ENCODE measurements around the gene WDFY4.

WDFY4 gene

DNA sequence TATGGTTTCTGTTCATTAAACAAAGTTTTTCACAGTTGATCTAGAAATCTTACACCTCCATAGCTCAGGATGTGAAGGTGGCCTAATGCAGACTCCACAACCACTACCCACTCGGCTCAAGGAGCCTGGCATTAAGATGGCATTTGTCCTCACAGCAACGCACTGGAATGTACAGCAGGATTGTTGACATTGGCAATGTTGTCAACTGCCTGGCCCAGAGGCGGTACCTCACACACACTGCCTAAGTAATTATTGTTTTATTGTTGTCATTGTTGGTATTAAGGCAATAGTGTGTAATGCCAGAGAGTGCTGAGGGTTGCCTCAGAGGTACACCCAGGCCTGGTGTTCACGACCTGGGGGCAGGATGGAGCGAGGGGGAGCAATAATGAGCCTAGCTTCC, 216.6 kb downstream of the WDFY4 start:
- no peak overlapping the region for H3K4me3 ChIP-seq
- H3K4me1 ChIP-seq = peaks cover 12 to 27% (median 18%) of the 10 kb centered on the region in 10 experiments; a peak in 19 of 20 replicates
- H3K4me2 ChIP-seq = no peak overlapping the region
- H3K27me3 ChIP-seq = no peaks in the 10 kb centered on the region
- H3K9me3 ChIP-seq (replicated peaks in 1 of 11) = peaks cover 0 to 14% (median 0%) of the 10 kb centered on the region in 11 experiments; a peak in 2 of 22 replicates
- H3K27ac ChIP-seq = no peak overlapping the region
- peaks cover 0 to 100% (median 19%) of the 10 kb centered on the region in 11 experiments; a peak in 14 of 22 replicates for H3K36me3 ChIP-seq
- H4K20me1 ChIP-seq = no peaks in the 10 kb centered on the region; a peak in 1 of 22 replicates
- no peak overlapping the region for H3K9ac ChIP-seq
- TF ChIP-seq Cebpa-rat (IDR thresholded peaks at IDR 0.05) = no peak

DNA sequence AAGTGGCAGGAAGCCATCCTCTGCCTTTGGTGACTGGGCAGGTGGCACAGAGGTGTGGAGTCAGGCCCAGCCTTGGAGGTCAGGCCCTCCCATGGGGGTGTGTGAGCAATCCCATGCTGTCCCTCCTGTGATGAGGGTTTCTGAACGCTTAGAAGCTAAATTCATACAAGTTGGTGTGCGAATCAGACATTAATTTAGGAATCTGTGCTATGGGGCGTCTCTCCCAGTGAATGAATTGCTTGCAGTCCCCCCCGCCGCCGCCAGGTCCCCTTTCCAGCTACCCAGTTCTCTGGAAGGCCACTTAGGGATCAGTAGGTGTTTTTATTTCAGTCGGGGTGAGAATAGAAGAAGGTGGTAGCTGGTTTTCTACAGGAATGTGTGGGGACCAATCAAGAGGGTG, 217.4 kb downstream of the WDFY4 start:
- peaks cover 12 to 27% (median 17%) of the 10 kb centered on the region in 10 experiments; a peak in 19 of 20 replicates for H3K4me1 ChIP-seq
- peaks cover 0 to 100% (median 19%) of the 10 kb centered on the region in 11 experiments; a peak in 14 of 22 replicates for H3K36me3 ChIP-seq
- no peak overlapping the region for H3K27ac ChIP-seq
- no peak overlapping the region for H3K4me2 ChIP-seq
- no peaks in the 10 kb centered on the region for H3K27me3 ChIP-seq
- no peak overlapping the region for H3K4me3 ChIP-seq
- H3K9me3 ChIP-seq (replicated peaks in 1 of 11) = peaks cover 0 to 14% (median 0%) of the 10 kb centered on the region in 11 experiments; a peak in 2 of 22 replicates
- no peaks in the 10 kb centered on the region; a peak in 1 of 22 replicates for H4K20me1 ChIP-seq
- no peak overlapping the region for H3K9ac ChIP-seq
- no peak for TF ChIP-seq Cebpa-rat (IDR thresholded peaks at IDR 0.05)

DNA sequence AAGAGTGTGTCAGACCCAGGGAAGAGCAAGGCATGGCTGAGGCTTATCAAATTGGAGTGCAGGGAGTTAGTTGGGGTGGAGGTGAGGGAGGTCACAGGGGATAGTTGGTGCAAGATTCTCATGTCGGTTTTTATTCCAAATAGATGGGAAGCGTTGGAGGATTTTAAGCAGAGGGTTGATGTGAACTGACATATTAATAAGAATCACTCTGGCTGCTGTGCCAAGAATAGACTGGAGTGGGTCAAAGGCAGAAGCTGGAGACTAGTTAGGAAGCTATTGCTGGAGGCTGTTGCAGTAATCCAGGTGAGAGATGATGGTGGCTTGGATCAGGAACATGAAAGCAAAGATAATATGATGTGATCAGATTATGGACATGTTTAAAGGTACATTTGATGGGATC, 218.5 kb downstream of the WDFY4 start:
- TF ChIP-seq Cebpa-rat (IDR thresholded peaks at IDR 0.05) = no peak
- Histone ChIP-seq H3K27ac (no peak overlapping the region), H3K9ac (no peak overlapping the region), H3K4me3 (no peak overlapping the region), H3K9me3 (replicated peaks in 1 of 11) (peaks cover 0 to 9% (median 0%) of the 10 kb centered on the region in 11 experiments; a peak in 2 of 22 replicates), H3K4me2 (no peak overlapping the region), H3K4me1 (peaks cover 12 to 27% (median 17%) of the 10 kb centered on the region in 10 experiments; a peak in 19 of 20 replicates), H3K27me3 (no peaks in the 10 kb centered on the region), H3K36me3 (peaks cover 0 to 100% (median 19%) of the 10 kb centered on the region in 11 experiments; a peak in 14 of 22 replicates), H4K20me1 (no peaks in the 10 kb centered on the region; a peak in 1 of 22 replicates)

DNA sequence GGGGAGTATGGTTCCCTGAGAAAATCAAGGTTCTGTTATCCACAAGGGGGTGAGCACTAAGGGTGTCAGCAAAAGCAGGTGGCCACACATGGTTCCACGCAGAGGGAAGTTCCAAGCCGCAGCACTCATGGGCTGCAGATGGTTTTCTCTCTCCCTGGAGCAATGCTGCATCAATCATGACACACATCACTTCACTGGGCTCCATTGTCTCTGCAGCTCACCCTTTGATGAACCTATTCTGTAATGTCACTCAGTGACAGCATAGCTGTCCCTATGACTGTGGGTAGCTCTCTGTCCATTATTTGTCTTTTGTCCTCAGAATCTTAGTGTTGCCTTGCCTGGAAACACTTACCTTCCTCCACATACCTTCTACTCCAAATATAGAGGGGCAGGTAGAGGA, 220.2 kb downstream of the WDFY4 start:
- H4K20me1 ChIP-seq = no peaks in the 10 kb centered on the region; a peak in 1 of 22 replicates
- no peak for TF ChIP-seq Cebpa-rat (IDR thresholded peaks at IDR 0.05)
- H3K36me3 ChIP-seq = peaks cover 0 to 96% (median 19%) of the 10 kb centered on the region in 11 experiments; a peak in 13 of 22 replicates

DNA sequence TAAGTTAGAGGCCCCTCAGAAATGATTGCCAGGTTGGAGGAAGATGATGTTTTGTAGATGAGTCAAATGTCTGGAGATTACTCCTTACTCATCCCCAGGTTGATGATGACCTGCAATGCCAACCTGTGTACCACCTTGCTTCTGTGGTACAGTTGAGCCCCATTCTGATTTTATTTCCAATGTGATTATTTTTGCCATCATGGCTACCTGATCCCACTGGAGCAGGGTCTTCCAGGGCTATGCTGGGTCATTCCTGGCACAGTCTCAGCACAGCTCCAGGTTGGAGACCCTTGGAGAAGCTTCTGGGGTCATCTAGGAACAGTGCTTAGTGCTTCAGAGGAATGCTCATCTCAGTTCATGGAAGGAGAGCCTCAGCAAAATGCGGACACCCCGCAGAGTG, 220.6 kb downstream of the WDFY4 start:
- Histone ChIP-seq H3K27ac (no peak overlapping the region), H3K9me3 (replicated peaks in 1 of 11) (peaks cover 0 to 9% (median 0%) of the 10 kb centered on the region in 11 experiments; a peak in 1 of 22 replicates), H3K4me2 (peak overlapping the region in 6 of 11 experiments; percentile 13 to 41 (median 28); a peak in 11 of 22 replicates), H3K9ac (no peak overlapping the region), H3K4me1 (peaks cover 7 to 16% (median 13%) of the 10 kb centered on the region in 10 experiments; a peak in 19 of 20 replicates), H3K27me3 (no peaks in the 10 kb centered on the region), H4K20me1 (no peaks in the 10 kb centered on the region), H3K4me3 (no peak overlapping the region), H3K36me3 (peaks cover 0 to 96% (median 17%) of the 10 kb centered on the region in 11 experiments; a peak in 13 of 22 replicates)
- no peak for TF ChIP-seq Cebpa-rat (IDR thresholded peaks at IDR 0.05)

More for the DNA sequence above, 220.2 kb downstream of the WDFY4 start:
- H3K4me2 ChIP-seq = peak overlapping the region in 6 of 11 experiments; percentile 13 to 41 (median 28); a peak in 12 of 22 replicates
- H3K27ac ChIP-seq = no peak overlapping the region
- H3K27me3 ChIP-seq = no peaks in the 10 kb centered on the region
- peaks cover 12 to 20% (median 13%) of the 10 kb centered on the region in 10 experiments; a peak in 19 of 20 replicates for H3K4me1 ChIP-seq
- H3K4me3 ChIP-seq = no peak overlapping the region
- peaks cover 0 to 9% (median 0%) of the 10 kb centered on the region in 11 experiments; a peak in 1 of 22 replicates for H3K9me3 ChIP-seq (replicated peaks in 1 of 11)
- no peak overlapping the region for H3K9ac ChIP-seq

DNA sequence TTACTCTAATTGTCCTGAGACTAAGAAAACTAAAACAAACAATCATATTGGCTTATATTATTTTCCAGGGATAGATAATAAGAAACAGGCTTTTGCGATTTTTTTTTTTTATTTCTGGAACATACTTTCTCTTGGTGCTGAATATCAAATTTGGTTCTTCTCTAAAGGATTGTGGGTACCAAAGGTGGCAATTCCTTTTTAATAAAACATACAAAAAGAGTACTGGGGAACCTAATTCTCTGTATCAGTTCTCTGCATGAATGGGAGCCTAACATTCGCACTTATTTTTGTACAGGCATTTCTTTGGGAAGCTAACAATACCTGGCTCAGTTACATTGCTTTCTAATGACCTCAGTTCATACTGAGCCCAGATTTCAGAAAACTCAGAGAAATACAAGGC, 222.2 kb downstream of the WDFY4 start:
- no peak for TF ChIP-seq Cebpa-rat (IDR thresholded peaks at IDR 0.05)
- H3K9me3 ChIP-seq (replicated peaks in 1 of 11) = no peaks in the 10 kb centered on the region
- H3K4me3 ChIP-seq = no peak overlapping the region
- no peak overlapping the region for H3K9ac ChIP-seq
- no peak overlapping the region for H3K27ac ChIP-seq
- H3K4me2 ChIP-seq = no peak overlapping the region
- H3K36me3 ChIP-seq = peaks cover 0 to 96% (median 2%) of the 10 kb centered on the region in 11 experiments; a peak in 10 of 22 replicates
- no peaks in the 10 kb centered on the region for H3K27me3 ChIP-seq
- no peaks in the 10 kb centered on the region for H4K20me1 ChIP-seq
- peaks cover 0 to 16% (median 12%) of the 10 kb centered on the region in 10 experiments; a peak in 11 of 20 replicates for H3K4me1 ChIP-seq

DNA sequence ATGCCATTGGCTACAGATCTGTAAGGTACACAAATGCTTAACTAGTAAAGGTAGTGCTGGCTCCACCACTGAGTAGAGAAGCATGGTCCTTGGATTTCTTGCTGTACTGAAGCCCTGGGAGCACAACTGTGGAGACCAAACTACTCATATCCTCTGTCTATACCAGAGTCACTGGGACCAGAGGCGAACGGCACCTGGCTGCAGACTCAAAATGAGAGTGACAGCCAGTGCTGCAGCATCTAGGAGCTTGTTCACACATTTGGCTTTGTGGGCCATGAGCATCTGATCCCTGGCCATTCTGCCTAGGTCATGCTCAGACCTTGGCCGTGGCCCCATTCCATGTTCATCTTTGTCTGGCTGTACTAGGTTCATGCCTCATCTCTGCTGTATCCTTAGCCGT, 223.1 kb downstream of the WDFY4 start:
- H3K36me3 ChIP-seq = peaks cover 0 to 96% (median 0%) of the 10 kb centered on the region in 11 experiments; a peak in 9 of 22 replicates
- H3K4me1 ChIP-seq = peaks cover 0 to 16% (median 12%) of the 10 kb centered on the region in 10 experiments; a peak in 11 of 20 replicates
- H4K20me1 ChIP-seq = no peaks in the 10 kb centered on the region
- no peak overlapping the region for H3K27ac ChIP-seq
- TF ChIP-seq Cebpa-rat (IDR thresholded peaks at IDR 0.05) = no peak
- no peak overlapping the region for H3K9ac ChIP-seq
- no peaks in the 10 kb centered on the region for H3K27me3 ChIP-seq
- no peak overlapping the region for H3K4me3 ChIP-seq
- H3K9me3 ChIP-seq (replicated peaks in 1 of 11) = no peaks in the 10 kb centered on the region
- H3K4me2 ChIP-seq = no peak overlapping the region

DNA sequence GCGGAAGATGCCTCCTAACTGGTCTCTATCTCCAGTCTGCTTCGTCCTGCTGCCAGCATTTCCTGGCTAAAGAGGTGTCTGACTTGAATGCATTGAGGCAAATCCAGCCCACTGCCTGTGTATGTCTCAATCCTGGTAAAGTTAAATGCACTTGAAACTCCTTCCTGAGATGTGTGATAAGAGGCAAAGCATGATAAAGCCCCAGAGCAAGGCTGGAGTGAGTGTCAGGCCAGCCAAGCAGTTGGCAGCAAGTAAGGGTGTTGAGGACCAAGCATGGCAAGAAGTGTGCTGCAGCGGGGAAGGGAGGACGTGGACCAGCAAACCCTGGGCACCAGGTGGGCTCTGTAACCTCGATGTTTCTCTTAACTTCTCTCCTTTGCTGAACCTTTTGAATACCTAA, 225.9 kb downstream of the WDFY4 start:
- Histone ChIP-seq H3K36me3 (peaks cover 0 to 96% (median 0%) of the 10 kb centered on the region in 11 experiments; a peak in 9 of 22 replicates), H4K20me1 (no peaks in the 10 kb centered on the region), H3K4me2 (no peak overlapping the region), H3K27ac (no peak overlapping the region), H3K27me3 (no peaks in the 10 kb centered on the region), H3K9me3 (replicated peaks in 1 of 11) (no peaks in the 10 kb centered on the region), H3K4me1 (peaks cover 0 to 2% (median under 1%) of the 10 kb centered on the region in 10 experiments; a peak in 6 of 20 replicates), H3K4me3 (no peak overlapping the region), H3K9ac (no peak overlapping the region)
- TF ChIP-seq Cebpa-rat (IDR thresholded peaks at IDR 0.05) = no peak

DNA sequence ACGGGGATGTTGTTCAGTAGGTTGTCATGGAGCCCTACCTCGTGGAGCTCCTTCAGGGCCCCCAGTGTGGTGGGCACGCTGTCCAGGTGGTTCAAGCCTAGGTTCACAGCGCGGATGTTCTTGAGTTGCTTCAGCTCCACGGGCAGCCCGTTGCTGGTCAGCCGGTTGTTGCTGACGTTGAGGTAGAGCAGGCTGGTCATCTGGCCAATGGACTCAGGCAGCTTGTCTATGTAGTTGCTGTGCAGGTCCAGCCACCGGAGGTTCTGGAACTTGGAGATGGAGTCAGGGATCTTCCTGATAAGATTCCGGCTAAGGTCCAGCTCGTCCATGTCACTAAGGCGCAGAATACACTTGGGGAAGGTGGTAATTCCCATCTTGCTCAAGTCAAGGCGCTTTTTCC, 229.0 kb downstream of the WDFY4 start:
- Histone ChIP-seq H3K4me1 (no peaks in the 10 kb centered on the region), H3K4me3 (no peak overlapping the region), H3K4me2 (no peak overlapping the region), H3K27me3 (no peaks in the 10 kb centered on the region), H4K20me1 (no peaks in the 10 kb centered on the region), H3K27ac (no peak overlapping the region), H3K9ac (no peak overlapping the region), H3K36me3 (peaks cover 0 to 88% (median 0%) of the 10 kb centered on the region in 11 experiments; a peak in 9 of 22 replicates), H3K9me3 (replicated peaks in 1 of 11) (no peaks in the 10 kb centered on the region)
- no peak for TF ChIP-seq Cebpa-rat (IDR thresholded peaks at IDR 0.05)
